ENCODE data around the gene CSF2RB.
"Not testable (repeated sequence)": the region's sequence is repeated elsewhere in the genome, so short reads cannot be mapped to it uniquely, and the experiment has no call there.

CSF2RB gene

GRCh38 chr22:36976606-36977005 is 63.2 kb downstream of the CSF2RB start:
- no peak for DNase-seq

GRCh38 chr22:36977401-36977861 is 64.0 kb downstream of the CSF2RB start:
- DNase-seq: peak; percentile 40 to 67

GRCh38 chr22:36977947-36978660 is 64.7 kb downstream of the CSF2RB start:
- peak; percentile 91 to 92 for DNase-seq

- no peak for DNase-seq
Measured at GRCh38 chr22:36979016-36979910, 65.8 kb downstream of the CSF2RB start.

GRCh38 chr22:36981247-36981775 is 67.9 kb downstream of the CSF2RB start:
- peak in 1 of 2 experiments; percentile 67 for DNase-seq

GRCh38 chr22:36982136-36982535 is 68.7 kb downstream of the CSF2RB start:
- DNase-seq: peak; percentile 26 to 80

- no peak for DNase-seq
Measured at GRCh38 chr22:36985211-36985889, 71.9 kb downstream of the CSF2RB start.

- peak in 1 of 2 experiments; percentile 11 for DNase-seq
Measured at GRCh38 chr22:36986242-36986821, 72.9 kb downstream of the CSF2RB start.

- DNase-seq: no peak
Measured at GRCh38 chr22:36988075-36988832, 74.8 kb downstream of the CSF2RB start.

- DNase-seq: not testable (repeated sequence)
Measured at GRCh38 chr22:36989012-36989411, 75.6 kb downstream of the CSF2RB start.

Data from NCI-H524 (cell line).